Neuron (in vitro differentiated cells): ENCODE measurements around the gene LMTK3.

Experiments
- H2AFZ ChIP-seq: one replicate; pipeline ENCODE4 v1.6.1; 2013; ENCODE audit warnings: low read depth, mild to moderate bottlenecking, inconsistent platforms, low read length, moderate library complexity
- H3K27me3 ChIP-seq: one replicate; pipeline ENCODE4 v1.6.1; 2013; ENCODE audit warnings: low read length; ENCODE audit not compliant: insufficient read depth
- H3K36me3 ChIP-seq: one replicate; pipeline ENCODE4 v1.6.1; 2013; ENCODE audit warnings: low read length; ENCODE audit not compliant: insufficient read depth
- H3K4me1 ChIP-seq: one replicate; pipeline ENCODE4 v1.6.1; 2013; ENCODE audit warnings: low read length; ENCODE audit not compliant: insufficient read depth
- H3K4me3 ChIP-seq: 2 replicates; pipeline ENCODE4 v1.5.1; 2013; ENCODE audit warnings: mild to moderate bottlenecking, low read length, moderate library complexity
- H3K9me3 ChIP-seq: one replicate; pipeline ENCODE4 v1.6.1; 2013; ENCODE audit warnings: low read length

Gene LMTK3

GRCh38 chr19:48483301-48483700 lies 28.3 kb downstream of the LMTK3 start:
- Histone ChIP-seq H2AFZ (no peak overlapping the region), H3K27me3 (no peaks in the 10 kb centered on the region), H3K4me3 (no peak overlapping the region), H3K9me3 (no peaks in the 10 kb centered on the region), H3K4me1 (no peaks in the 10 kb centered on the region), H3K36me3 (peaks cover 26% of the 10 kb centered on the region)

GRCh38 chr19:48481846-48482639 lies 29.6 kb downstream of the LMTK3 start:
- Histone ChIP-seq H3K9me3 (no peaks in the 10 kb centered on the region), H3K36me3 (peaks cover 38% of the 10 kb centered on the region), H2AFZ (no peak overlapping the region), H3K4me3 (no peak overlapping the region), H3K27me3 (no peaks in the 10 kb centered on the region), H3K4me1 (no peaks in the 10 kb centered on the region)

DNA sequence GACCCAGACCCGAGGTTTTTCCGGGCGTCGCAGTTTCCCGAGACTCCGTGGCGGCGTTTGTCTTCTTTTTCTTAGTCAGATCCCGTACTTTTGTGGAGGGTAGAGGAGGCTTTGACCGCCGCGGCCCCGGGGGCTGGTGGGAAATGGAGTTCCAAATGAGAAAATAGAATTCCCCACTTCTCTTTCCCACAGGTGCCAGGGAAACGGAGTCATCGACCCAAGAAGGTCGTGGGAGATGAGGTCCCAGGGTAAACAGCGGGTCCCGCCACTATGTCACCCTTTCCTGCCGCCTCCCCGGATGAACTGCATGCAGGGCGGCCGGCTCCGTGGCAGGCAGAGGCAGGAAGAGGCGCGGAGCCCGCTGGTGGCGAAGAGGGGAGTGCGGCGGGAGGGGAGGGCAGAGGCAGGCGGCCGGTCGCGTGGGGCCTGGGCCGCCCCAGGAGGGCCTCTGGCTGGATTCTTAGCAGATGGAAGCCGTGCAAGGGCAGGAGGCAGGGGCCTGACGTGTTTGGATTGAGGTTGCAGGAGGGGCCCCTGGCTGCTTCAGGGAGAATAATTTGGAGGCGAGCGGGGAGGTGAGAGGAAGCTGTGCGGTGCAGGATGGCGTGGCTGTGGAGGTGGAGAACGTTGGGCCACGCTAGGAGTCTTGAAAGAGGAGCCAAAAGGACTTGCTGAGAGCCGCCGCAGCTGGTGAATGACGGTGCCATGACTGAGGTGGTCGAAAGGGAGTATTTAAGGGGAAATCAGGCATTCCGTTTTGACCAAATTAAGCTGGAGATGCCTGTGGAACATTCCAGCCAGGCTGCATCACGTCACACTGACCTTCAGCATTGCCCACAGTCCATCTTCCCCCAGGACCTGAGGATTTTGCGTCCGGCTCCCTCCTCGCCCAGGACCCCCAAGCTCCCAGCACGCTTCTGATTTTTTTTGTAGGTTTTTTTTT lies 30.8 kb downstream of the LMTK3 start:
- Histone ChIP-seq H3K4me1 (no peaks in the 10 kb centered on the region), H3K4me3 (no peak overlapping the region)

DNA sequence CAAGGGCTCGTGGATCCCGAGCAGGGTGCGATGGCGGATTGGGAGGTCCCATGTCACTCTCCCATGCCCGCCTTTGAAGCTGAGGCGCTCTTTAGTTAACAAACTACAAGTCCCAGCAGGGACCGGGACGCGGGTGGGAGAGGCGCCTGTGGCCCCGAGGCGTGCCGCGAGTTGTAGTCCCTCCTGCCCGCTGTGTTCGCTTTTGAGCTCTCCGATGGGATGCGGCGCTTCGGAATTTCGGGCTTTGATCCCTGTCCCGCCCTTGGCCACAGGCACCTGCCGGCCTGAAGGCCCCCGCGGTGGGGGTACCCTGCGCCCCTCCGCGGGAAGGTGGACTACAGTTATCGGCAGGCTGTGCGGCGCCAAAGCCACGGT lies 31.5 kb downstream of the LMTK3 start:
- Histone ChIP-seq H3K9me3 (no peaks in the 10 kb centered on the region), H3K4me1 (no peaks in the 10 kb centered on the region), H3K27me3 (no peaks in the 10 kb centered on the region), H3K4me3 (no peak overlapping the region), H2AFZ (no peak overlapping the region), H3K36me3 (peaks cover 55% of the 10 kb centered on the region)

More for the DNA sequence above, 30.8 kb downstream of the LMTK3 start:
- Histone ChIP-seq H3K36me3 (peaks cover 48% of the 10 kb centered on the region), H3K9me3 (no peaks in the 10 kb centered on the region), H3K27me3 (no peaks in the 10 kb centered on the region), H2AFZ (no peak overlapping the region)

DNA sequence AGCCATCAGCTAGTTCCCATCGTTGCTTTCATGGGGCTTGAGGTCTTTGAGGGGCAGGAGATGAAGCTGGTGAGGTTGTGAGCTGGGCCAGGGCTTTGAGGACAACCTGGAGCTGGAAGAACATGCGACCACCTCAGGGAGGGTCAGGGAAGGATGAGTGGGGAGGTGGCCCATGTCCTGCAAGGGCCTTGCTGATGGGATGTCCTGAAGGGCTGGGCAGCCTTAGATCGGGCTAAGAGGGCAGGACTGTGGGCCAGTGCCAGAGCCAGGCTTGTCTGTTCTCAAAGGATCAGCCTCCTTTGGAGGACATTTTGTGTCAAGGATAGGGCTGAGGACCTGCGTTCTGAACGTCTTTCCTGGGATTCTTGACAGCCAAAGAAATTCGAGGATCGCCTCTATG lies 31.9 kb downstream of the LMTK3 start:
- Histone ChIP-seq H3K36me3 (peaks cover 59% of the 10 kb centered on the region), H2AFZ (no peak overlapping the region), H3K4me3 (no peak overlapping the region), H3K27me3 (no peaks in the 10 kb centered on the region), H3K4me1 (no peaks in the 10 kb centered on the region), H3K9me3 (no peaks in the 10 kb centered on the region)

- Histone ChIP-seq H2AFZ (no peak overlapping the region), H3K36me3 (peaks cover 70% of the 10 kb centered on the region), H3K4me3 (no peak overlapping the region), H3K4me1 (no peaks in the 10 kb centered on the region), H3K9me3 (no peaks in the 10 kb centered on the region), H3K27me3 (no peaks in the 10 kb centered on the region)
Observed at GRCh38 chr19:48478339-48479256, 33.0 kb downstream of the LMTK3 start.

- Histone ChIP-seq H3K36me3 (peaks cover 78% of the 10 kb centered on the region), H3K27me3 (no peaks in the 10 kb centered on the region), H3K4me1 (no peaks in the 10 kb centered on the region), H3K4me3 (no peak overlapping the region), H2AFZ (no peak overlapping the region), H3K9me3 (no peaks in the 10 kb centered on the region)
Observed at GRCh38 chr19:48477698-48478338, 33.8 kb downstream of the LMTK3 start.

GRCh38 chr19:48477067-48477685 lies 34.5 kb downstream of the LMTK3 start:
- Histone ChIP-seq H3K36me3 (peaks cover 81% of the 10 kb centered on the region), H3K4me3 (no peak overlapping the region), H3K9me3 (no peaks in the 10 kb centered on the region), H3K4me1 (no peaks in the 10 kb centered on the region), H3K27me3 (no peaks in the 10 kb centered on the region), H2AFZ (no peak overlapping the region)

DNA sequence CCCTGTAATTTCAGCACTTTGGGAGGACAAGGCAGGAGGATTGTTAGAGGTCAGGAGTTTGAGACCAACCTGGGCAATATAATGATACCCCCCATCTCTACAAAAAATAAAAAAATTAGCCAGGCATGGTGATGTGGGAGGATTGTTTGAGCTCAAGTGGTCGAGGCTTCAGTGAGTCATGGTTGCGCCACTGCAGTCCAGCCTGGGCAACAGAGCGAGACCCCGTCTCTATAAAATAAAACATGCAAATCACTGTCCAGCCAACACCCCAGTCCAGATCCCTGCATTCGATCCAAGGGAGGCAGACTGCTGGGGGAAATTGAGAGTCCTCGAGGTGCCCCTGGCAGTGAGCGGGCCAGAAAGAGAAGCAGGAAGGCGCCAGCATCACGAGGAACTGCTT lies 35.5 kb downstream of the LMTK3 start:
- Histone ChIP-seq H3K4me1 (no peaks in the 10 kb centered on the region), H3K36me3 (peaks cover 90% of the 10 kb centered on the region), H3K27me3 (no peaks in the 10 kb centered on the region), H2AFZ (no peak overlapping the region), H3K9me3 (no peaks in the 10 kb centered on the region), H3K4me3 (no peak overlapping the region)

GRCh38 chr19:48475369-48476068 lies 36.1 kb downstream of the LMTK3 start:
- no peak overlapping the region for H2AFZ ChIP-seq
- H3K36me3 ChIP-seq: peaks cover 90% of the 10 kb centered on the region
- peaks cover 3% of the 10 kb centered on the region for H3K4me1 ChIP-seq
- H3K4me3 ChIP-seq: no peak overlapping the region
- H3K27me3 ChIP-seq: no peaks in the 10 kb centered on the region
- H3K9me3 ChIP-seq: no peaks in the 10 kb centered on the region

DNA sequence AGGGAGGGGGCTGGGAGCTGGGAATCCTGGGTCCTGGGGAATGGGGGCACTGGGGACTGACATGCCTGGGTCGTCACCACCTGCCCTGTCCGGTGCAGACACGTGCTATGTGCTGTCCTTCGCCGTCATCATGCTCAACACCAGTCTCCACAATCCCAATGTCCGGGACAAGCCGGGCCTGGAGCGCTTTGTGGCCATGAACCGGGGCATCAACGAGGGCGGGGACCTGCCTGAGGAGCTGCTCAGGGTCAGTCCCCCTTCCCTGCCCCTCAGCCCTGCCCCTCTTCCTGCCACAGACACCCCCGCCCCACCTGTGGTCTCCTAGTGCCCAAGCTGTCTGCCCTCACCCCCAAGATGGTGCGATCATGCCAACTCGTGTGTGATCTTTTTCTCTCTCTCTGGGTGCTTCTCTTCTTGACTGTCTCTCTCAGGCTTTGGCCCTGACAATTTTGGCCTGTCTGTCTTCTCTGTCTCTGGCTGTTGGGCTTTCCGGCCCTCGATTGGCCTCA lies 37.5 kb downstream of the LMTK3 start:
- H3K4me1 ChIP-seq: peaks cover 9% of the 10 kb centered on the region
- no peak overlapping the region for H3K4me3 ChIP-seq
- no peaks in the 10 kb centered on the region for H3K9me3 ChIP-seq
- H2AFZ ChIP-seq: no peak overlapping the region
- peaks cover 82% of the 10 kb centered on the region for H3K36me3 ChIP-seq
- no peaks in the 10 kb centered on the region for H3K27me3 ChIP-seq
